Naive thymus-derived CD4-positive, alpha-beta T cell (primary cell): ENCODE measurements around the gene ACAT2. TPM values are rescaled to one million over a fixed set of nuclear protein-coding genes. Genes with fewer than 3 reads are reported as not detected.

Source experiments
- ATAC-seq: fragments of 150-1000 bp; cut with Tn5 transposase; 2 replicates; pipeline ENCODE4 v1.10.0; 2021; ENCODE audit warnings: mild to moderate bottlenecking, moderate library complexity
- CTCF ChIA-PET: fragments of 350-600 bp; sonication (Branson Sonifier 250); formaldehyde crosslinking; loops from one replicate; lab custom pipeline; 2021; ENCODE audit warnings: antibody characterized with exemption; lab: Charles Lee
- POLR2A ChIA-PET: fragments of 350-600 bp; sonication (Branson Sonifier 250); formaldehyde crosslinking; loops from one replicate; lab custom pipeline; 2021; ENCODE audit warnings: antibody characterized with exemption, inconsistent platforms; lab: Charles Lee
- DNase-seq, 9 donors: peaks; one replicate each; pipeline versions ENCODE4 v3.0.0 to v3.0.0-alpha.2; 2020 to 2022; ENCODE audit warnings: mixed read lengths in 1 of 9
- H3K27ac ChIP-seq: one replicate; pipeline ENCODE4 v1.7.0; 2013; ENCODE audit warnings: mild to moderate bottlenecking, low read depth, low read length, moderate library complexity
- H3K27me3 ChIP-seq, 2 donors: one replicate each; pipeline ENCODE4 v1.7.0; 2013; ENCODE audit warnings: low read length in 2 of 2, mild to moderate bottlenecking in 2 of 2, moderate library complexity in 2 of 2; ENCODE audit not compliant: control insufficient read depth in 2 of 2, insufficient read depth in 2 of 2
- H3K36me3 ChIP-seq, 3 experiments: 1 replicate in 2 of 3; 2 replicates in 1 of 3; pipeline ENCODE4 v1.7.0; 2013; ENCODE audit warnings: low read length in 3 of 3, mild to moderate bottlenecking in 3 of 3, moderate library complexity in 1 of 3; ENCODE audit not compliant: insufficient read depth in 3 of 3, control insufficient read depth in 2 of 3
- H3K4me1 ChIP-seq, 2 donors: one replicate each; pipeline ENCODE4 v1.7.0; 2013; ENCODE audit warnings: low read length in 2 of 2, mild to moderate bottlenecking in 2 of 2, moderate library complexity in 1 of 2; ENCODE audit not compliant: control insufficient read depth in 2 of 2, insufficient read depth in 2 of 2
- H3K4me3 ChIP-seq: 2 replicates; pipeline ENCODE4 v1.7.0; 2013; ENCODE audit warnings: mild to moderate bottlenecking, low read length
- H3K9me3 ChIP-seq, 3 experiments: 1 replicate in 2 of 3; 2 replicates in 1 of 3; pipeline ENCODE4 v1.7.0; 2013; ENCODE audit warnings: low read length in 3 of 3; ENCODE audit not compliant: control insufficient read depth in 2 of 3
- H3K27ac Mint-ChIP-seq, 9 donors: one replicate each; pipeline ENCODE4 v1.8.0; 2020 to 2022; ENCODE audit warnings: mixed read lengths in 9 of 9, mild to moderate bottlenecking in 8 of 9, moderate library complexity in 5 of 9, inconsistent platforms in 2 of 9
- H3K27me3 Mint-ChIP-seq, 5 donors: one replicate each; pipeline ENCODE4 v1.8.0; 2021 to 2022; ENCODE audit warnings: mixed read lengths in 5 of 5, mild to moderate bottlenecking in 1 of 5
- H3K36me3 Mint-ChIP-seq, 5 donors: one replicate each; pipeline ENCODE4 v1.8.0; 2020 to 2022; ENCODE audit warnings: mixed read lengths in 5 of 5, mild to moderate bottlenecking in 3 of 5, inconsistent platforms in 1 of 5
- H3K4me1 Mint-ChIP-seq, 7 donors: one replicate each; pipeline ENCODE4 v1.8.0; 2020 to 2022; ENCODE audit warnings: mixed read lengths in 7 of 7, mild to moderate bottlenecking in 3 of 7, inconsistent platforms in 1 of 7
- H3K4me3 Mint-ChIP-seq, 10 donors: one replicate each; pipeline ENCODE4 v1.8.0; 2020 to 2022; ENCODE audit warnings: mild to moderate bottlenecking in 10 of 10, mixed read lengths in 10 of 10, moderate library complexity in 6 of 10, inconsistent platforms in 2 of 10
- H3K9me3 Mint-ChIP-seq, 11 donors: one replicate each; pipeline ENCODE4 v1.8.0; 2020 to 2022; ENCODE audit warnings: mixed read lengths in 11 of 11, mild to moderate bottlenecking in 4 of 11, inconsistent platforms in 1 of 11, moderate library complexity in 1 of 11
- intact Hi-C, 2 donors: fragments of 100-400 bp; cut with micrococcal nuclease; formaldehyde crosslinking; loops; one replicate each; pipeline ENCODE4 v1.15.1; 2023
- polyA plus RNA-seq, 2 donors: library from polyadenylated mRNA; unstranded; fragments of 300-500 nt; fragmentation: Illumina TruSeq; gene quantifications; one replicate each; pipeline ENCODE4 v1.2.3, GENCODE V29; 2021
- total RNA-seq, 6 experiments: library from RNA in 5 of 6; stranded (reverse) in 5 of 6; gene quantifications; 1 replicate in 5 of 6; 2 replicates in 1 of 6; pipeline ENCODE4 v1.2.3 and lab custom pipeline; 2021 to 2026

The ACAT2 gene
- total and polyA plus RNA-seq, 7 experiments from 2014 or later: 18.5 to 53.9 (median 29.0) TPM

DNA sequence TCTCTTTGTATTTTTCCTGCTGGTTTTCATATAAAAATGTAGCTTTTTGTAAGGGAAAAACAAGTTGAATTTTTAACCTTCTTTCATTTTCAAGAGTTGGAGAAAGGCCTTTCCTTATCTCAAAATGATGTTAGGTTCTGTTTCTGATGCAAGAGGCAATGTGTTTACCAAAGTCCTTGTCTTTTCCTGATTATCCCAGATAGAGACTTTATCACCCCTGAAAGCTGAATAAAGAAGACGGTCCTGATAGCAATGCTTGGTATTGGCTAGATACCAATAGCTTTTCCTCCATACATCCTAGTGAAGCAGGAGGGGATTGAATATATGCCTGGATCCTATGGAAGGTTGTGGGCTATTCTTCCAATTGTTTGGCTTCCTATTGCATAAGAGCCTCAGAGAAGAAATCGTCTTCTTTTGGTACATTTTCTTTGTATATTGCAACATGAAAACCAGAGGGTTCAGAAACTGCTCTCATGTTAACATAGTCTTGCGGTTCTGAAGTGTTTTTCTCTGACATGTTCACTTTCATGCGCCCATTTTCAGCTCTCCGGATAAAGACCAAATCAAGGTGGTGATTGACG lies 43.7 kb downstream of the ACAT2 start:
- Histone ChIP-seq H3K36me3 (no peaks in the 10 kb centered on the region), H3K27ac (no peak overlapping the region), H3K4me3 (no peak overlapping the region), H3K9me3 (no peaks in the 10 kb centered on the region), H3K27me3 (no peaks in the 10 kb centered on the region), H3K4me1 (no peaks in the 10 kb centered on the region)
- Mint-ChIP-seq H3K27ac (no peak overlapping the region), H3K27me3 (no peaks in the 10 kb centered on the region), H3K9me3 (no peaks in the 10 kb centered on the region), H3K4me1 (peaks cover 0 to 2% (median 0%) of the 10 kb centered on the region in 7 donors), H3K4me3 (no peak overlapping the region), H3K36me3 (peaks cover 0 to 11% (median 5%) of the 10 kb centered on the region in 5 donors)
- CTCF ChIA-PET: no interaction called here
- no peak for DNase-seq
- intact Hi-C loops: no loop called here
- ATAC-seq: no peak
- POLR2A ChIA-PET: interaction anchor here (1.1 kb wide), 1 partner anchor 16 kb away, joined by 6 read pairs; the partner anchor contains the start of genes MRPL18 and TCP1

DNA sequence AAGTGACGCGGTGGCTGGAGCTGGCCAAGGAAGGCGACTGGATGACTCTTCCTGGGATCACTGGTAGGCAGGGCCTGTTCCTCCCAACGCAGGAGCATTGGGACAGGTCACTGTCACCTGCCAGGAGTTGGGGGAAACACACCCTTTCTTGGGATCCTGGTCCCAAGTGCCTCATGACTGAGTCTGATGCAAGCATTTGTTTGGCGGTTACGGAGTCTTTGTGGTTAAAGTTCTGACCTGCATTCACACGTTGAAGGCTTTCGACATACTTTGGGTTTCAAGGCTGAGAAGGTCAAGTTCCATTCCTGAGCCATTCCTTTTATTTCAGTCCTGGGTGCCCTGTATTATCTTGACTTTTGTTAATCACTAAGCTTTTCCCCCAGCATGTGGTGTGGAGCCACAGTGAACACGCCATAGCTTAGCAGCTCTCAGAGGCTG lies 44.2 kb downstream of the ACAT2 start:
- H3K4me1 ChIP-seq: no peaks in the 10 kb centered on the region
- intact Hi-C loops: no loop called here
- DNase-seq: no peak
- no peak overlapping the region for H3K27ac ChIP-seq
- ChIA-PET POLR2A (no interaction called here), CTCF (no interaction called here)
- Mint-ChIP-seq H3K27ac (no peak overlapping the region), H3K9me3 (no peaks in the 10 kb centered on the region), H3K27me3 (no peaks in the 10 kb centered on the region), H3K4me1 (peaks cover 0 to 2% (median 0%) of the 10 kb centered on the region in 7 donors), H3K36me3 (peaks cover 0 to 14% (median 5%) of the 10 kb centered on the region in 5 donors), H3K4me3 (no peak overlapping the region)
- no peaks in the 10 kb centered on the region for H3K27me3 ChIP-seq
- no peaks in the 10 kb centered on the region for H3K9me3 ChIP-seq
- no peaks in the 10 kb centered on the region for H3K36me3 ChIP-seq
- no peak overlapping the region for H3K4me3 ChIP-seq
- no peak for ATAC-seq

DNA sequence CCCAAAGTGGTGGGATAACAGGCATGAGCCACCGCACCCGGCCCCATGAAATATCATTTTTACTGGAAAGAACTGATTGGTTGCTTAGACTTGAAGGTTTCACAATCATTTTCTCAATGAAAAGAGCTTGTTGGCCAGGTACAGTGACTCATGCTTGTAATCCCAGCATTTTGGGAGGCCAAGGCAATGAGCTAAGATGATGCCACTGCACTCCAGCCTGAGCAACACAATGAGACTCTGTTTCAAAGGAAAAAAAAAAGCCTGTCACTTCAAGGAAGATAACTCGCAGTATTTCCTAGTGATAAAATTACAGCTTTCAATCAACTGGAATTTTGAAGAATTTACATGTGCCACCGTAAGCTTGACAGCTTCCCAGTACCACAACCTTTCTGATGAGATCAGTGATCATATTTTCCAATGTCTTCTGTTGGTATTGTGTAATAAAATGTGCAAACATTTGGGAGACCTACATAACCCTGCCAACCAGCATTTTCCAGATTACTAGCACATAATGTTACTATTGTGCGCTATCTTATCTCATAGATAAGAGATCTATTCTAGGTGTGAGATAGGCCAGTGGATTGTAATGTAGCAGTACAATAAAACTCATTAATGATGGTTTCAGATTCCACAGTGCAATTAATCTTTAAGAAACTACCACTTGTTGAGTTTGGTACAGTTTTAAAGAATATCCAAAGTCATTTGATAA lies 45.5 kb downstream of the ACAT2 start:
- no peak overlapping the region for H3K4me3 ChIP-seq
- intact Hi-C loops: no loop called here
- no peak overlapping the region for H3K27ac ChIP-seq
- DNase-seq: no peak
- peaks cover 0 to 2% (median 0%) of the 10 kb centered on the region in 7 donors for H3K4me1 Mint-ChIP-seq
- H3K9me3 Mint-ChIP-seq: no peaks in the 10 kb centered on the region
- no peaks in the 10 kb centered on the region for H3K4me1 ChIP-seq
- ChIA-PET CTCF (no interaction called here), POLR2A (no interaction called here)
- H3K36me3 Mint-ChIP-seq: peaks cover 0 to 17% (median 5%) of the 10 kb centered on the region in 5 donors
- H3K27me3 ChIP-seq: no peaks in the 10 kb centered on the region
- ATAC-seq: no peak
- H3K27me3 Mint-ChIP-seq: no peaks in the 10 kb centered on the region
- no peak overlapping the region for H3K4me3 Mint-ChIP-seq
- H3K27ac Mint-ChIP-seq: no peak overlapping the region
- no peaks in the 10 kb centered on the region for H3K36me3 ChIP-seq
- H3K9me3 ChIP-seq: no peaks in the 10 kb centered on the region

DNA sequence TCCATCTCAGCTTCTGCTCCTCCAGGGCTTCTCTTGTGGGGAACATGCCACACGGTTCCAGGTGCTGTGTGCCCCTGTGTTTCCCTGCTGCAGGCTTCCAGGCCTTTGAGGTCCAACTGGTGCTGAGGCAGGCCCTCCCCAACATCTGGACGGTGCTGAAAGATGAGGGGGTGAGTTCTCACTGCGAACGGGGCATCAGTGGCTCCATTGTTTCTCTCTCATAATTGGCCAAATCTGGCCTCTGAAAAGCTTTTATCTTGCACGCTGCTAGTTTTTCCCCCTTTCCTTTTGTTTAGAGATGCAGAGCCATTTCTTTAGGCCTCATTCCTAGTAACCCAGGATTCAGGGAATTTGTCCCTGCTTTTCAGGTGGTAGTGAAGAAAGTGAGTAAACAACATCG lies 46.8 kb downstream of the ACAT2 start:
- Mint-ChIP-seq H3K27me3 (no peaks in the 10 kb centered on the region), H3K4me3 (no peak overlapping the region), H3K4me1 (peaks cover 0 to 2% (median 0%) of the 10 kb centered on the region in 7 donors), H3K9me3 (no peaks in the 10 kb centered on the region), H3K36me3 (peaks cover 0 to 21% (median 5%) of the 10 kb centered on the region in 5 donors), H3K27ac (no peak overlapping the region)
- Histone ChIP-seq H3K9me3 (no peaks in the 10 kb centered on the region), H3K27ac (no peak overlapping the region), H3K4me1 (no peaks in the 10 kb centered on the region), H3K27me3 (no peaks in the 10 kb centered on the region), H3K36me3 (no peaks in the 10 kb centered on the region), H3K4me3 (no peak overlapping the region)
- DNase-seq (no peak), ATAC-seq (no peak)
- intact Hi-C loops: no loop called here
- POLR2A ChIA-PET: interaction anchor here (0.6 to 1.4 kb wide), 2 partner anchors 11 to 114 kb away, joined by 4 to 10 read pairs; no protein-coding TSS in a partner anchor
- CTCF ChIA-PET: no interaction called here

DNA sequence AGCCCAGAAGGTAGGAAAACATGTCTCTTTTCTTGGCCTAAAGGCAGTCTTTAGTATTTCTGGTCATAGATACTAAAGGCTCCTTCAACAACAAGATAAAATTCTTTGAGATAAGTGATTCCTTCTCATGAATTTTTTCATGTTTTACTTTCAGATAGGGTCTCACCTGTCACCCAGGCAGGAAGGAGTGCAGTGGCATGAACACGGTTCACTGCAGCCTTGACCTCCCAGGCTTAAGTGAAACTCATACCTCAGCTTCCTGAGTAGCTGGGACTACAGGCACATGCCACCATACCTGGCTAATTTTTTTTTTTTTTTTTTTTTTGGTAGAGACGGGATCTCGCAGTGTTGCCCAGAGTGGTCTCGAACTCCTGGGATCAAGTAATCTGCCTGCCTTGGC lies 47.3 kb downstream of the ACAT2 start:
- peaks cover 0 to 2% (median 0%) of the 10 kb centered on the region in 7 donors for H3K4me1 Mint-ChIP-seq
- peaks cover 0 to 25% (median 5%) of the 10 kb centered on the region in 5 donors for H3K36me3 Mint-ChIP-seq
- POLR2A ChIA-PET: interaction anchor here (1.4 kb wide), 1 partner anchor 11 kb away, joined by 10 read pairs; no protein-coding TSS in a partner anchor
- DNase-seq: no peak
- H3K9me3 ChIP-seq: no peaks in the 10 kb centered on the region
- no peaks in the 10 kb centered on the region for H3K27me3 Mint-ChIP-seq
- H3K27ac Mint-ChIP-seq: no peak overlapping the region
- no peaks in the 10 kb centered on the region for H3K36me3 ChIP-seq
- no peak overlapping the region for H3K4me3 ChIP-seq
- H3K4me1 ChIP-seq: no peaks in the 10 kb centered on the region
- H3K27ac ChIP-seq: no peak overlapping the region
- no peak overlapping the region for H3K4me3 Mint-ChIP-seq
- intact Hi-C loops: no loop called here
- no peak for ATAC-seq
- no peaks in the 10 kb centered on the region for H3K27me3 ChIP-seq
- H3K9me3 Mint-ChIP-seq: no peaks in the 10 kb centered on the region
- CTCF ChIA-PET: no interaction called here

DNA sequence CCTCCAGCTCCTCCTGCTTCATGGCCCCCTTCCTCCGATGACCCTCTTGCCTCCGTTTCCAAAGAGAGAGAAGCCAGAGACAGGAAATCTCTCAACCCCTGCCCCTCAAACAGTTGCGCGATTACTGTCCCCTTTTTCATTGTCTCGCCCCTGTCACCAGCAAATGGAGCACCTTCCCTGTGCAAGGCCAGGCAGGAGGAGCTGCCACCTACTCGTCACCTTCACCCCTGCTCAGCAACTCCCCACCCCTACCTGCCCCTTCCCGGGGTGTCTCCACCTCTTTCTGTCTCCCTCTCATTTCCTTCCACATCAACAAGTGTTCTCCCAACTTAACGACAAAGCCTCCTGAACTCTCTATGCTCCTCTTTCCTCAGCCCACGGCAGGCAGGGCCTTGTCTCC lies 51.9 kb downstream of the ACAT2 start:
- ChIA-PET CTCF (no interaction called here), POLR2A (no interaction called here)
- Histone ChIP-seq H3K4me1 (peaks cover 0 to 1% of the 10 kb centered on the region in 2 donors), H3K36me3 (no peaks in the 10 kb centered on the region), H3K9me3 (no peaks in the 10 kb centered on the region), H3K4me3 (no peak overlapping the region), H3K27ac (no peak overlapping the region), H3K27me3 (no peaks in the 10 kb centered on the region)
- peaks cover 0 to 12% (median under 1%) of the 10 kb centered on the region in 7 donors for H3K4me1 Mint-ChIP-seq
- H3K27me3 Mint-ChIP-seq: no peaks in the 10 kb centered on the region
- H3K36me3 Mint-ChIP-seq: peaks cover 0 to 21% (median 2%) of the 10 kb centered on the region in 5 donors
- intact Hi-C loops: no loop called here
- ATAC-seq (no peak), DNase-seq (no peak)
- H3K9me3 Mint-ChIP-seq: no peaks in the 10 kb centered on the region
- H3K27ac Mint-ChIP-seq: no peak overlapping the region
- no peak overlapping the region for H3K4me3 Mint-ChIP-seq
